ENCODE data around the gene EDN2.

Gene EDN2

GRCh38 chr1:41504114-41505035, 19.9 kb upstream of the EDN2 start:
- Histone ChIP-seq H3K4me1 (ENCODE audit: control insufficient read depth in 1 of 2, insufficient read depth in 1 of 2, low read depth in 1 of 2, low read length in 1 of 2) (no peaks in the 10 kb centered on the region), H3K27ac (no peak overlapping the region), H3K9me3 (no peaks in the 10 kb centered on the region), H3K27me3 (no peaks in the 10 kb centered on the region), H3K4me3 (ENCODE audit: low read depth in 1 of 2, low read length in 1 of 2) (no peak overlapping the region), H3K36me3 (no peaks in the 10 kb centered on the region)
- no peak for TF ChIP-seq CTCF (IDR thresholded peaks at IDR 0.05)

- Histone ChIP-seq H3K4me3 (ENCODE audit: low read depth in 1 of 2, low read length in 1 of 2) (no peak overlapping the region), H3K36me3 (no peaks in the 10 kb centered on the region), H3K27ac (no peak overlapping the region), H3K4me1 (ENCODE audit: control insufficient read depth in 1 of 2, insufficient read depth in 1 of 2, low read depth in 1 of 2, low read length in 1 of 2) (no peaks in the 10 kb centered on the region), H3K27me3 (no peaks in the 10 kb centered on the region), H3K9me3 (no peaks in the 10 kb centered on the region)
- no peak for TF ChIP-seq CTCF (IDR thresholded peaks at IDR 0.05)
These were observed 19.1 kb upstream of the EDN2 start for GRCh38 chr1:41503538-41504113.

GRCh38 chr1:41502912-41503311, 18.4 kb upstream of the EDN2 start:
- Histone ChIP-seq H3K4me1 (ENCODE audit: control insufficient read depth in 1 of 2, insufficient read depth in 1 of 2, low read depth in 1 of 2, low read length in 1 of 2) (no peaks in the 10 kb centered on the region), H3K4me3 (ENCODE audit: low read depth in 1 of 2, low read length in 1 of 2) (no peak overlapping the region), H3K27ac (no peak overlapping the region), H3K27me3 (peaks cover 3% of the 10 kb centered on the region), H3K36me3 (no peaks in the 10 kb centered on the region), H3K9me3 (no peaks in the 10 kb centered on the region)
- no peak for TF ChIP-seq CTCF (IDR thresholded peaks at IDR 0.05)

GRCh38 chr1:41501581-41501980, 17.1 kb upstream of the EDN2 start:
- Histone ChIP-seq H3K27ac (no peak overlapping the region), H3K4me3 (ENCODE audit: low read depth in 1 of 2, low read length in 1 of 2) (no peak overlapping the region), H3K4me1 (ENCODE audit: control insufficient read depth in 1 of 2, insufficient read depth in 1 of 2, low read depth in 1 of 2, low read length in 1 of 2) (no peaks in the 10 kb centered on the region), H3K9me3 (no peaks in the 10 kb centered on the region), H3K36me3 (no peaks in the 10 kb centered on the region), H3K27me3 (peaks cover 14% of the 10 kb centered on the region)
- no peak for TF ChIP-seq CTCF (IDR thresholded peaks at IDR 0.05)

GRCh38 chr1:41500781-41501518, 16.5 kb upstream of the EDN2 start:
- Histone ChIP-seq H3K36me3 (no peaks in the 10 kb centered on the region), H3K27me3 (peaks cover 21% of the 10 kb centered on the region), H3K4me3 (ENCODE audit: low read depth in 1 of 2, low read length in 1 of 2) (no peak overlapping the region), H3K9me3 (no peaks in the 10 kb centered on the region), H3K27ac (no peak overlapping the region), H3K4me1 (ENCODE audit: control insufficient read depth in 1 of 2, insufficient read depth in 1 of 2, low read depth in 1 of 2, low read length in 1 of 2) (no peaks in the 10 kb centered on the region)
- no peak for TF ChIP-seq CTCF (IDR thresholded peaks at IDR 0.05)
